ENCODE measurements around the gene EPC2.
A peak's percentile ranks its signal among the peaks of the same experiment; 100 is the strongest.

The EPC2 gene

DNA sequence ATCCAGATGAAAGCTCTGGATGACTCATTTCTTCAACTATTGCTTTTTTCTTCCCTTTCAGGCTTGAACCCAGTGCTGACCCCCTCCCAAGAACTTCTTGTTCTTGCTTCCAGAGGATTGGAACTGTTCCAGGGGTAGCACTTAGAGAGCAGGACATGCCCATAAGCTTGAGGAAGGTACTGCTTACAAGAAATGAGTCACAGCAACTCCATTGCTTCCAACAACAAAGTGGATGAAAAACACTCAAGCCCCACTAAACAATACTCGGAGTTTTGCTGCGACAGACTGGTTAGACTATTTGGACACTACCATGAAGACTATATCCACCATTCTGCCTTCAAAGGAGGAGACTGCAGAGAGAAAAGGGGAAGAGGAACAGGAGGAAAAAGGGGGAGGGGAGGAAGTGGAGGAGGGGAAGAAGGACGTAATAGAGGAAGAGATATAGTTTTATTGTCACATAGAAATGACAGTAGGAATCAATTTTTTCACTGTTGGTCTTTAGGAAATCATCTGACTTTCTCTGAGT, 1.6 kb upstream of the EPC2 start:
- Histone ChIP-seq H3K4me1 (ENCODE audit: control insufficient read depth, low read length) (peaks cover 17% of the 10 kb centered on the region), H3K27ac (ENCODE audit: low read depth, low read length) (0 out of 2 replicates have a peak overlapping the region, but pooled peaks have one; percentile 70), H3K4me3 (ENCODE audit: low read length) (peak overlapping the region; percentile 86)

DNA sequence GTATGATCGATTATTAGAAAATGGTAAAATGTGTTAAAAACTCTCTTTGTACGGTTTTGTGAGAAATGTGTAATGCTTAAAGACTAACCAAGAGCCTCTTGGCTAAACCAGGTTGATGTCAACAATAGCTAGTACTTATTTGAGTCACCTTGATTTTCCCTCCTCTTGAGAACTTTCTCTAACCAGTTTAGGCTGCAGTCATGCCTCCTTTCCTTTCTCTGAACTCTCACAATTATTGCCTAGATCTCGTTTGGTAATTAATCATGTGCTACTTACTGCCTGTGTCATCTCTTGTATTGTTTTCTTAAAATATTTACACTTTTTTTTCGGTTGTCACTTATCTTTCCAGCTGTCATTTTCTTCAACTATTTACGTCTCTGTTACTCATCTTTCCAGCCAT, 1.1 kb upstream of the EPC2 start:
- Histone ChIP-seq H3F3A (ENCODE audit: control insufficient read depth, insufficient read depth) (peaks cover 4% of the 10 kb centered on the region), H3K36me3 (ENCODE audit: control insufficient read depth, low read length) (peaks cover 6% of the 10 kb centered on the region), H3K27me3 (ENCODE audit: control insufficient read depth, low read length) (no peaks in the 10 kb centered on the region), H3K79me2 (ENCODE audit: control insufficient read depth, low read length) (peaks cover 36% of the 10 kb centered on the region), H3K4me3 (ENCODE audit: low read length) (peak overlapping the region; percentile 86), H3K9me2 (replicated peaks; ENCODE audit: control insufficient read depth, low read length) (no peaks in the 10 kb centered on the region), H3K9me3 (ENCODE audit: control insufficient read depth, insufficient read depth, low read length) (no peaks in the 10 kb centered on the region), H3K4me2 (ENCODE audit: low read length) (peak overlapping the region; percentile 91), H3K27ac (ENCODE audit: low read depth, low read length) (peak overlapping the region; percentile 70; the same call in 1 of the 2 replicates), H4K20me1 (ENCODE audit: control insufficient read depth, insufficient read depth, low read depth, low read length) (peaks cover 19% of the 10 kb centered on the region; the same call in 1 of the 2 replicates), H3K4me1 (ENCODE audit: control insufficient read depth, low read length) (peaks cover 17% of the 10 kb centered on the region)
- TF ChIP-seq, protein P1, sequence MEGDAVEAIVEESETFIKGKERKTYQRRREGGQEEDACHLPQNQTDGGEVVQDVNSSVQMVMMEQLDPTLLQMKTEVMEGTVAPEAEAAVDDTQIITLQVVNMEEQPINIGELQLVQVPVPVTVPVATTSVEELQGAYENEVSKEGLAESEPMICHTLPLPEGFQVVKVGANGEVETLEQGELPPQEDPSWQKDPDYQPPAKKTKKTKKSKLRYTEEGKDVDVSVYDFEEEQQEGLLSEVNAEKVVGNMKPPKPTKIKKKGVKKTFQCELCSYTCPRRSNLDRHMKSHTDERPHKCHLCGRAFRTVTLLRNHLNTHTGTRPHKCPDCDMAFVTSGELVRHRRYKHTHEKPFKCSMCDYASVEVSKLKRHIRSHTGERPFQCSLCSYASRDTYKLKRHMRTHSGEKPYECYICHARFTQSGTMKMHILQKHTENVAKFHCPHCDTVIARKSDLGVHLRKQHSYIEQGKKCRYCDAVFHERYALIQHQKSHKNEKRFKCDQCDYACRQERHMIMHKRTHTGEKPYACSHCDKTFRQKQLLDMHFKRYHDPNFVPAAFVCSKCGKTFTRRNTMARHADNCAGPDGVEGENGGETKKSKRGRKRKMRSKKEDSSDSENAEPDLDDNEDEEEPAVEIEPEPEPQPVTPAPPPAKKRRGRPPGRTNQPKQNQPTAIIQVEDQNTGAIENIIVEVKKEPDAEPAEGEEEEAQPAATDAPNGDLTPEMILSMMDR (IDR thresholded peaks at IDR 0.05; ENCODE audit: low read depth, low read length, poor library complexity, severe bottlenecking), result no peak
- TF ChIP-seq EZH2phosphoT487 (IDR thresholded peaks at IDR 0.05; ENCODE audit: borderline replicate concordance, low read length), result no peak

More for the DNA sequence above, 1.6 kb upstream of the EPC2 start:
- H3K4me2 ChIP-seq (ENCODE audit: low read length), result peak overlapping the region; percentile 91
- H3K9me3 ChIP-seq (ENCODE audit: control insufficient read depth, insufficient read depth, low read length), result no peaks in the 10 kb centered on the region
- H4K20me1 ChIP-seq (ENCODE audit: control insufficient read depth, insufficient read depth, low read depth, low read length), result peaks cover 19% of the 10 kb centered on the region; the same call in 1 of the 2 replicates
- TF ChIP-seq, protein P1 (IDR thresholded peaks at IDR 0.05; ENCODE audit: low read depth, low read length, poor library complexity, severe bottlenecking), result no peak
- no peak for TF ChIP-seq EZH2phosphoT487 (IDR thresholded peaks at IDR 0.05; ENCODE audit: borderline replicate concordance, low read length)
- H3K27me3 ChIP-seq (ENCODE audit: control insufficient read depth, low read length), result no peaks in the 10 kb centered on the region
- no peaks in the 10 kb centered on the region for H3K9me2 ChIP-seq (replicated peaks; ENCODE audit: control insufficient read depth, low read length)
- peaks cover 4% of the 10 kb centered on the region for H3F3A ChIP-seq (ENCODE audit: control insufficient read depth, insufficient read depth)
- peaks cover 31% of the 10 kb centered on the region for H3K79me2 ChIP-seq (ENCODE audit: control insufficient read depth, low read length)
- peaks cover 6% of the 10 kb centered on the region for H3K36me3 ChIP-seq (ENCODE audit: control insufficient read depth, low read length)

GRCh38 chr2:148644883-148645538, 460 bp downstream of the EPC2 start:
- TF ChIP-seq, protein P1 (IDR thresholded peaks at IDR 0.05; ENCODE audit: low read depth, low read length, poor library complexity, severe bottlenecking), result peak; percentile 26
- no peak for TF ChIP-seq EZH2phosphoT487 (IDR thresholded peaks at IDR 0.05; ENCODE audit: borderline replicate concordance, low read length)
- Histone ChIP-seq H3K9me3 (ENCODE audit: control insufficient read depth, insufficient read depth, low read length) (no peaks in the 10 kb centered on the region), H4K20me1 (ENCODE audit: control insufficient read depth, insufficient read depth, low read depth, low read length) (peaks cover 19% of the 10 kb centered on the region; the same call in 1 of the 2 replicates), H3K36me3 (ENCODE audit: control insufficient read depth, low read length) (peaks cover 6% of the 10 kb centered on the region), H3K79me2 (ENCODE audit: control insufficient read depth, low read length) (peaks cover 51% of the 10 kb centered on the region), H3F3A (ENCODE audit: control insufficient read depth, insufficient read depth) (peaks cover 4% of the 10 kb centered on the region), H3K4me3 (ENCODE audit: low read length) (peak overlapping the region; percentile 86), H3K27me3 (ENCODE audit: control insufficient read depth, low read length) (no peaks in the 10 kb centered on the region), H3K4me2 (ENCODE audit: low read length) (peak overlapping the region; percentile 91), H3K4me1 (ENCODE audit: control insufficient read depth, low read length) (peaks cover 20% of the 10 kb centered on the region), H3K9me2 (replicated peaks; ENCODE audit: control insufficient read depth, low read length) (no peaks in the 10 kb centered on the region), H3K27ac (ENCODE audit: low read depth, low read length) (peak overlapping the region; percentile 70)
